Erythroblast (primary cell): ENCODE measurements around the gene COPS3.

Experiments used
- GATA1 ChIP-seq: IDR thresholded peaks from 2 replicates; pipeline ENCODE4 v1.6.1; 2011; ENCODE audit warnings: low read depth, mild to moderate bottlenecking, control low read depth, low read length, moderate library complexity
- POLR2A ChIP-seq: IDR thresholded peaks from 2 replicates; pipeline ENCODE4 v1.6.1; 2011; ENCODE audit warnings: mild to moderate bottlenecking, low read length

GRCh38 chr17:17225901-17226300 lies 55.1 kb downstream of the COPS3 start:
- TF ChIP-seq POLR2A (no peak), GATA1 (no peak)
